ENCODE results near the gene DUSP7.
"Not testable (repeated sequence)": the region's sequence is repeated elsewhere in the genome, so short reads cannot be mapped to it uniquely, and the experiment has no call there.

DUSP7 gene

GRCh38 chr3:52044869-52045619 is 11.3 kb downstream of the DUSP7 start:
- no peak for DNase-seq

DNA sequence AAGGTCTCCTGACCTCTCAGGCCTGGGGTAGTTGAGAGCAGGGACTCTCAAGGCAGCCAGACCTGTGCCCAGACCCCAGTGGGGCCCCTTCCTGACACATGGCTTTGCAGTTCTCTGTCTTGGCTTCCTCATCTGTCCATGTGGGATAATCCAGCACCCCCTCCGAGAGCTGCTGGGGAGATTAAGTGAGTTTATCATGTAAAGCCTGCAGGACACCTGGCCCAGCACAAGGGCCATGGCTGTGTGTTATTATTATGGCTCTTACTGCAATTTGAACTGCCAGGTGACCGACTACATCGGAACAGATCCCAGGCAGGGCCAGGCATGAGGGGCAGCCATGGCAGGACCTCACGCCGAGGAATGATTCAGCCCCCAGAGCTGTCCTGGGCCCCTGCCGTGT is 12.6 kb downstream of the DUSP7 start:
- no peak for DNase-seq

DNA sequence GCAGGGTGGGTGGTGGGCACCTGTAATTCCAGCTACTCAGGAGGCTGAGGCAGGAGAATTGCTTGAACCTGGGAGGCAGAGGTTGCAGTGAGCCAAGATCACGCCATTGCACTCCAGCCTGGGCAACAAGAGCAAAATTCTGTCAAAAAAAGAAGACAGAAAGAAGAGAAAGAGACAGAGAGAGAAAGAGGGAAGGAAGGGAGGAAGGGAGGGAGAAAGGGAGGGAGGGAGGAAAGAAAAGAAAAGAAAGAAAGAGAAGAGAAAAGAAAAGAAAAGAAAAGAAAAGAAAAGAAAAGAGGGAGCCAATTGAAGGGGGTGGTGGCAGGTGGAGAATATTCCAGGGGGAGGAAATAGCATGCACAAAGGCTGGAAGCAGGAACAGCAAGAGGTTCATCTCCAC is 13.3 kb downstream of the DUSP7 start:
- not testable (repeated sequence) for DNase-seq

DNA sequence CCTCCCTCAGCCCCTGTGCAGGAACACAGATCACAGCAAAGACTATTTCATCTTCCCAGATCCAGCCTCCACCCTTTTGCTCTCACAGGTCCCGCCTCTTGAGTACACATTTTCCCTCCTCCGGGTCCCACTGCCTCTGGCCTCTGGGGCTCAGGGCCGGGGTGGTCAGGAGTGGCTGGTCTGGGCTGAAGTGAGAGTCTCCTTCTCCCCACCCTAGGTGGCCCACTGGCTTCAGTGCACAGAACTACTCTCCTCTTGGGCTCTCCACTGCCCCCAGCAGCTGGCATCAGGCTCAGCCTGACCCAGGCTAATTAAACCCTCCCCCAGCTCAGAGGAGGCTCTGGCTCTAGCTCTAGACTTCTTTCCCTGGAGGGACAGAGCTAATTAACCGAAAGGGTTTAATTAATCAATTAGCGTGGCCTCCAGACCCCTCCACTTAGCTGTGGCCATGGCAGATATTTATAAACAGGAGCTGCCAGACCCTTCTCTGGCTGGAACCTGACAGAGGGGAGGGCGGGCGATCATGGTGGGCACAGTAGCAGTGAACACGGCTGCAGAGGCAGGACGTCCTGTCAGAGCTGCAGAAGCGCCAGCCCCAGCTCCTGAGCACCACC is 15.1 kb downstream of the DUSP7 start:
- no peak for DNase-seq

DNA sequence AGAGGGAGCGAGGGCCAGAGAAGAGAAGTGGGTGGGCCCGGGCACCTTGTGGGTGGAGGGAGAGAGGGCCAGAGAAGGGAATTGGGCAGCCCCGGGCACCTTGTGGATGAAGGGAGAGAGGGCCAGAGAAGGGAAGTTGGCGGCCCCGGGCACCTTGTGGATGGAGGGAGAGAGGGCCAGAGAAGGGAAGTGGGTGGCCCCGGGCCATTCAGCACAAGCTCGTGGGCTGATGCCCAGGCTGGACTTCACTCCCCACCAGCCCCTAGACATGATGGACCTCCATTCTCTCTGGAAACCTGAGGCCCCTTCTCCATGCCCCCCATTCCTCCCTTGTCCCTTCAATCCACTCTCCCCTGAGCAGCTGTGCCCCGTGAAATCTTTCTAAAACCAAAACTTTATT is 15.8 kb downstream of the DUSP7 start:
- no peak for DNase-seq

- DNase-seq = no peak
These were observed 16.5 kb downstream of the DUSP7 start for GRCh38 chr3:52039846-52040245.

- no peak for DNase-seq
These were observed 16.9 kb downstream of the DUSP7 start for GRCh38 chr3:52039426-52039825.

DNA sequence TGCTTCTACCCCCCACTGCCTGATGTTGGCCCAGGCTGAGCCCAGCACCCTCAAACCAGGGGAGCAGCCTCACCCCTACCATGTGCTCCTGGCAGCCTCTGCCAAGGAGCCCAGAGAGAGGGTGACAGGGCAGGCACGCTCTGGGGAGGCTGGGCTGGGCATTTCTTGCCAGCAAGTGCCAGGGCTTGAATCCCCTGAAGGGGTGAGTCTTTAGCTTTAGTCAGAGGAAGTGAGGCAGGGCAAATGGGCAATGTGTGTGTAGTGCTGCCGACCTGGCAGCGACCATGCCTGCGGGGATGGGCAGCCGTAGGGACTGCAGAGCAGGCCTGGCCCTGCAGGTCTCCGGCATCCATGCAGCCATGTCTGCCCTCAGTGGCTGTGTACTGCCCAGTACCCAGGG is 18.1 kb downstream of the DUSP7 start:
- DNase-seq = no peak

DNA sequence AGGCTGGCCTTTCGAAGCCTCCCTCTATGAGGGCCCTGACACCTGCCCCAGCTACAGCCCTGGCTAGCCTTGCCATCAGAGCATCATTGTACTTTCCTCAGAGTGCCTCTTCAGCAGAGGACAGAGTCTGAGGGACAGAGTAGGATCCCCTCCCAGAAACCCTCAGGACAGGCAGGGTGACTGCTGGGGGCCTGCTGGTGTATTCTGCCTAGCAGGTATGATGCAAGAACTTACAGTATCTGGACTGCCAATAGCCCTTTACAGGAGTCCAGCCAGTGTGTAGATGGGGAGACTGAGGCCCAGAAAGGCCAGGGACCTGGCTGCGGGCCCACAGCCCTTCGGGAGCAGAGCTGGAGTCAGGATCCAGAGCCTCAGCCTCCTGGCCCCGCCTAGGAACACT is 19.1 kb downstream of the DUSP7 start:
- DNase-seq = no peak

- no peak for DNase-seq
These were observed 19.5 kb downstream of the DUSP7 start for GRCh38 chr3:52036829-52037228.

DNA sequence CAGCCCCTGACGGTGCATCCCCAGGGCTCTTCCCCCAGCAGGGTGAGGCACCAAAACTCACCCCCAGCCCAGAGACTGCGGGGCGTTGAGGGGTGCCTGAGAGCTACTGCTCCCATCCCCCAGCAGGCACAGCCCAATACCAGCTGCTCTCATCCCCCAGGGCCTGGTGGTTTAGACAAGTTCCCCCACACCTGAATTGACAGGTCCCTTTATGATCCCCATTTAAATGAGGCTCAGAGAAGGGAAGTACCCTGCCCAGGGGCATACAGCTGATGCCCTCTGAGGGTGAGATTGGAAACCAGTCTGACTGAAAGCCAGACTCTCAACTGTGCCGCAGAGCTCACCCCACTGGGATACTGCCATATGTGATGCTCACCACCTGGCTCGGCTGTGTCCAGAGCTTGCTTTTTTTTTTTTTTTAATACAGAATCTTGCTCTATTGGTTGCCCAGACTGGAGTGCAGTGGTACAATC is 20.1 kb downstream of the DUSP7 start:
- DNase-seq = no peak

- no peak for DNase-seq
These were observed 21.7 kb downstream of the DUSP7 start for GRCh38 chr3:52034651-52035050.

DNA sequence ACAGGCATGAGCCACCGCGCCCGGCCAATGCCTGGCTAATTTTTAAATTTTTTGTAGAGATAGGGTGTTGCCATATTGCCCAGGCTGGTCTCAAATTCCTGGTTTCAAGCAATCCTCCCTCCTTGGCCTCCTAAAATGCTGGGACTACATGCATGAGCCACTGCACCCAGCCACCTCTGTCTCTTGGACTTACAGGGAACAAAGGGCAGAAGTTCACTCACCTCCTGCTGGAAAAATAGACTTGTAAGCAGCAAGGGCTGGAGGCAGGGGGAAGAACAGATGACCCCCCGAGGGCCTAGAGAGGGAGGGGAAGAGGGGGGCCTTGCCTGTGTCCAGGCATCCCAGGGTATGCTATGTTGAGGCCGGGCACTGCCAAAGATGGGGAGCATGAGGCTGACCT is 22.2 kb downstream of the DUSP7 start:
- no peak for DNase-seq

DNA sequence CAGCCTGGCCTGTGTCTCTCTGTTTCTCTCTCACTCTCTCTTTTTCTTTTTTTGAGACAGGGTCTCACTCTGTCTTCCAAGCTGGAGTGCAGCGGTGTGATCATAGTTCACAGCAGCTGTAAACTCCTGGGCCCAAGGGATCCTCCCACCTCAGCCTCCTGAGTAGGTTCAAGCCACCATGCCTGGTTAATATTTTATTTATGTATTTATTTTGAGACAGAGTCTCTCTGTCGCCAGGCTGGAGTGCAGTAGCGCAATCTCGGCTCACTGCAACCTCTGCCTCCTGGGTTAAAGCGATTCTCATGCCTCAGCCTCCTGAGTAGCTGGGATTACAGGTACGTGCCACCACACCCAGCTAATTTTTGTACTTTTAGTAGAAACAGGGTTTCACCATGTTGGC is 22.6 kb downstream of the DUSP7 start:
- not testable (repeated sequence) for DNase-seq

DNA sequence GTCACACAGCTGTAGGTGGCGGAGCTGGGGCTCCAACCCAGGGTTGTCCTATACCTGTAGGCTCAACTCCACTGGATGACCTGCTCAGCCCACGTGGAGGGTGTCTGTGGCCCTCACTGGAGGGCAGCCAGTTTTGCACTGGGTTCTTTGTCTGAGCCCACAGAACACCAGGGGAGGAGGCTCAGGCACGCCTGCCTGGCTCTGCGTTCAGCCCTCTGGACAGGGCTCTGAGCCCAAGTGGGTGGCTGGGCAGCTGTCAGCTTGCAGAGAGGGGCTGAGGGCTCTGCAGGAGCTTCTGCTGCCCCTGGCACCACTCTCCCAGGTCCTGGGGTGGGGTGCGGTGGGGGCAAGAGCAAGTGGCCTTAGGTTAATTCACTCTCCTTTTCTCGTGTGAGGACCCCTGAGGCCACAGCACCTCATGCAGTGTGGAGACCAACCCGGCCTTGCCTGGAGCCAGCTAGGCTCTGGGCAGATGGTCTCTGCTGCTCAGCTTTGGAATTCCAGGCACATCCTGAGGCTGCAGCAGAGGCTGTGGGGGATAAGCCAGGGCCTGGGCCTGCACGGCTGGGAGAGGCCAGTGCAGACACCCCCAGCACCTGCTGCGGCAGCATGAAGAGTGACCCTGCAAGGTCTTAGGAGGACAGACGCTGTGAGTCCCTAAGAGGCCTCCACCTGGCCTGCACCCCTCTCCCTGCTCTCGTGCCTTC is 23.5 kb downstream of the DUSP7 start:
- no peak for DNase-seq

DNA sequence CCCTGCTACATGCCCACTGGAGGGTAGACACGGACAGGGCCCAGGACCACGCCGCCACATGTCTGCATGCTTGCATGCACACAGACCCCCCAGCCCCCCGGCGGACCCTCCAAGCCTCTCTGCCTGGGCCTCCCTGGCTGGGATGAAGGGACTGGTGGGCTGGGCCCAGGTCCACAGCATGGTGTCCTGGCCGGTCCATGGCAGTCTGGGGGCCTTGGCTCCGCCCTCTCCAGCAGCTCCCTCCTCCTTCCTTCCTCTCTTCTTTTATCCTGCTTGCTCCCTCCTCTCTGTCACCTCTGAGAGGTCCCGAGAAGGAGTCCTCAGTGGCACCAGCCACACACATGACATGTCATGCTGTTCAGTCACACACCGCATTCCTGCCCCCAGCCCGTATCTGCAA is 24.5 kb downstream of the DUSP7 start:
- DNase-seq = no peak

GRCh38 chr3:52030714-52031310 is 25.6 kb downstream of the DUSP7 start:
- no peak for DNase-seq

GRCh38 chr3:52029535-52029934 is 26.8 kb downstream of the DUSP7 start:
- DNase-seq = no peak

- no peak for DNase-seq
These were observed 27.3 kb downstream of the DUSP7 start for GRCh38 chr3:52029053-52029452.

DNA sequence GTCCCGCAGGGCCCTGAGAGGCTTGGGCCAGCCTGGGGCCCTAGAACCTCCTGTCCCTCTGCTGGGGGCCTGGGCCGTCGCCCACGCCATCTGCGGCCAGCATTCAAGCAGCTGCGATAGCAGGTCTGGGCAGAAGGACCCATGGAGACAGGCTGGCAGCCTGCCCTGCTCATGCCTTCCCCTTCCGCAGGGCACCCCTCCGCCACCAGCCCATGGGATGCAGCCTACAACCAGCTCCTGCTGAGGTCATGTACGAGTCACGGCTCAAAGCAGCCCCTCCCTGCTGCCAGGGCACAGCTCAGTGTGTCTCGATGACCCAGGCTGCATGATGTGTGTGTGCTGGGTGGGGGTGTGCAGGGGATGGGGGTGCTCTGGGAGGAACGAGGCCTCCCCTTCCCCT is 27.8 kb downstream of the DUSP7 start:
- no peak for DNase-seq

- DNase-seq = no peak
These were observed 30.3 kb downstream of the DUSP7 start for GRCh38 chr3:52026041-52026440.

GRCh38 chr3:52025453-52025852 is 30.9 kb downstream of the DUSP7 start:
- DNase-seq = no peak

DNA sequence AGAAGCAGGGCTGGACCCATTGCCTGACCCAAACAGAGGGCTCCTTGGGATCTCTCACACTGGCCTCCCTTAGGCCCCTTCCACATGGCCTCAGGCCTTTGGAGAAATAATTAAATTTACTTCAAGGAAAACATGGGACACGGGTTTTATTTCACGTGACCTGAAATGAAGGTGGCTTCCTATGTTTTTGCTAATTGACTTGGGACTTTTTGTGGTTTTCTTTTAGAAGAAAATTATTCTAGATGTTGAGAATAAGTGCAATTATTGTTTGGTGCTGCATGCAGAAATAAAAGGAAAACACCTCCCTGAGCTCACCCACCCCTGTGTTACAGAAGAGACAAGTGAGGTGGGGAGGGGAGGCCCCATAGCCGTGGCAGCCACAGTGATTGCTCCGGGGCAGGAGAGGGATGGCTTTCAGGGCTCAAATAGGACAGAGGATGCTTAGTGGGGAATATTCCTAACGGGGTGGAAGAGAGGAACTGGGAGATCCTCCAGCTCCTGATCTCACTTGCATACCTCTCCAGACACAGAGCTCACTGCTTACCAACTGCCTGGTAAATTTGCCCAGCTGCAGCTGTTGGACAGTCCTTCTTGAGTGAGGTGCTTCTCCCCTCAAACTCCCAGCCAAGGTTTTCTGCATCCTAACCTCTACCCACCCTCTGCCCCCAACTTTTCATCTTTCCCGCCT is 31.5 kb downstream of the DUSP7 start:
- no peak for DNase-seq

All from inflammatory macrophage treated with lipopolysaccharide for 4 hours (primary cell).